H9 (cell line): ENCODE measurements around the gene HMX1. TPM values are rescaled to one million over a fixed set of nuclear protein-coding genes. Genes with fewer than 3 reads are reported as not detected.

ENCODE experiments used
- DNase-seq: peaks from one replicate; pipeline ENCODE4 v3.0.0-alpha.2; 2017
- H2AFZ ChIP-seq: one replicate; pipeline ENCODE4 v1.6.1; 2013; ENCODE audit warnings: mild to moderate bottlenecking, low read length, control low read depth, moderate library complexity
- H2AK5ac ChIP-seq: 2 replicates; pipeline ENCODE4 v1.6.1; 2013; ENCODE audit warnings: low read length, control low read depth, mixed read lengths; ENCODE audit not compliant: insufficient read length
- H2BK120ac ChIP-seq: one replicate; pipeline ENCODE4 v1.6.1; 2013; ENCODE audit warnings: low read depth, mild to moderate bottlenecking, low read length, control low read depth, inconsistent platforms; ENCODE audit not compliant: poor library complexity, severe bottlenecking
- H2BK12ac ChIP-seq: 2 replicates; pipeline ENCODE4 v1.6.1; 2013; ENCODE audit warnings: low read length, control low read depth, mixed read lengths, low read depth; ENCODE audit not compliant: insufficient read length
- H2BK15ac ChIP-seq: 2 replicates; pipeline ENCODE4 v1.6.1; 2013; ENCODE audit warnings: low read depth, low read length, control low read depth
- H2BK20ac ChIP-seq: one replicate; pipeline ENCODE4 v1.6.1; 2013; ENCODE audit warnings: low read depth, mild to moderate bottlenecking, low read length, control low read depth, inconsistent platforms; ENCODE audit not compliant: poor library complexity, severe bottlenecking
- H2BK5ac ChIP-seq: 2 replicates; pipeline ENCODE4 v1.6.1; 2013; ENCODE audit warnings: low read length, control low read depth, mixed read lengths; ENCODE audit not compliant: insufficient read length
- H3K14ac ChIP-seq: 2 replicates; pipeline ENCODE4 v1.6.1; 2013; ENCODE audit warnings: low read length, control low read depth; ENCODE audit not compliant: insufficient read depth
- H3K18ac ChIP-seq: 2 replicates; pipeline ENCODE4 v1.6.1; 2013; ENCODE audit warnings: low read depth, mild to moderate bottlenecking, mixed read lengths, low read length, control low read depth; ENCODE audit not compliant: insufficient read length
- H3K23ac ChIP-seq: 2 replicates; pipeline ENCODE4 v1.6.1; 2013; ENCODE audit warnings: low read length, control low read depth, mixed read lengths, low read depth; ENCODE audit not compliant: insufficient read length
- H3K23me2 ChIP-seq: 2 replicates; pipeline ENCODE4 v1.6.1; 2013; ENCODE audit warnings: low read depth, mild to moderate bottlenecking, mixed read lengths, low read length, control low read depth; ENCODE audit not compliant: insufficient read length, poor library complexity, severe bottlenecking
- H3K27ac ChIP-seq: 2 replicates; pipeline ENCODE4 v1.5.1; 2013; ENCODE audit warnings: low read length, control low read depth, mixed read lengths, low read depth; ENCODE audit not compliant: insufficient read length
- H3K27me3 ChIP-seq: 2 replicates; pipeline ENCODE4 v1.6.1; 2013; ENCODE audit warnings: low read length, control low read depth, inconsistent platforms; ENCODE audit not compliant: insufficient read depth
- H3K4ac ChIP-seq: 2 replicates; pipeline ENCODE4 v1.6.1; 2013; ENCODE audit warnings: low read depth, mild to moderate bottlenecking, control low read depth, inconsistent platforms, low read length, moderate library complexity
- H3K4me1 ChIP-seq: 2 replicates; pipeline ENCODE4 v1.6.1; 2013; ENCODE audit warnings: low read length, control low read depth, inconsistent platforms; ENCODE audit not compliant: insufficient read depth
- H3K4me2 ChIP-seq: 2 replicates; pipeline ENCODE4 v1.6.1; 2013; ENCODE audit warnings: low read length, control low read depth, mixed read lengths; ENCODE audit not compliant: insufficient read length, insufficient read depth
- H3K56ac ChIP-seq: 2 replicates; pipeline ENCODE4 v1.6.1; 2013; ENCODE audit warnings: low read depth, mild to moderate bottlenecking, mixed read lengths, low read length, control low read depth; ENCODE audit not compliant: insufficient read length
- H3K79me1 ChIP-seq: 2 replicates; pipeline ENCODE4 v1.6.1; 2013; ENCODE audit warnings: low read depth, mild to moderate bottlenecking, moderate library complexity, low read length, control low read depth, inconsistent platforms; ENCODE audit not compliant: insufficient read depth, poor library complexity, severe bottlenecking
- H3K79me2 ChIP-seq: 2 replicates; pipeline ENCODE4 v1.6.1; 2013; ENCODE audit warnings: low read length, control low read depth, inconsistent platforms; ENCODE audit not compliant: insufficient read depth
- H3K9ac ChIP-seq: 2 replicates; pipeline ENCODE4 v1.6.1; 2013; ENCODE audit warnings: low read length, control low read depth, mixed read lengths; ENCODE audit not compliant: insufficient read length; ENCODE audit errors: extremely low read depth
- H3K9me3 ChIP-seq: one replicate; pipeline ENCODE4 v1.6.1; 2013; ENCODE audit warnings: low read depth, low read length, inconsistent platforms; ENCODE audit not compliant: control insufficient read depth
- H3T11ph ChIP-seq: one replicate; pipeline ENCODE4 v1.6.1; 2013; ENCODE audit warnings: mild to moderate bottlenecking, low read length, control low read depth, inconsistent platforms
- H4K20me1 ChIP-seq: one replicate; pipeline ENCODE4 v1.6.1; 2013; ENCODE audit not compliant: control insufficient read depth, insufficient read length, insufficient read depth
- H4K5ac ChIP-seq: 2 replicates; pipeline ENCODE4 v1.6.1; 2013; ENCODE audit warnings: low read depth, mild to moderate bottlenecking, mixed read lengths, low read length, control low read depth; ENCODE audit not compliant: insufficient read length
- H4K8ac ChIP-seq: replicated peaks from 2 replicates; pipeline ENCODE4 v1.6.1; 2013; ENCODE audit warnings: low read length, control low read depth, mixed read lengths, low read depth; ENCODE audit not compliant: insufficient read length
- H4K91ac ChIP-seq: 2 replicates; pipeline ENCODE4 v1.6.1; 2013; ENCODE audit warnings: low read depth, mild to moderate bottlenecking, moderate library complexity, mixed read lengths, low read length, control low read depth; ENCODE audit not compliant: insufficient read length
- H3K27ac Mint-ChIP-seq, 3 experiments: 2 replicates in 2 of 3; 3 replicates in 1 of 3; pipeline ENCODE4 v1.8.0; 2020 to 2021; ENCODE audit warnings: mixed read lengths in 3 of 3, mild to moderate bottlenecking in 1 of 3, moderate library complexity in 1 of 3
- H3K27me3 Mint-ChIP-seq: 2 replicates; pipeline ENCODE4 v1.8.0; 2021; ENCODE audit warnings: low read depth, mild to moderate bottlenecking, moderate library complexity, mixed read lengths
- H3K36me3 Mint-ChIP-seq, 3 experiments: 2 replicates in 2 of 3; 3 replicates in 1 of 3; pipeline ENCODE4 v1.8.0; 2020 to 2021; ENCODE audit warnings: low read depth in 3 of 3, mixed read lengths in 3 of 3; ENCODE audit not compliant: insufficient read depth in 1 of 3
- H3K4me1 Mint-ChIP-seq, 2 experiments: 2 replicates each; pipeline ENCODE4 v1.8.0; 2020; ENCODE audit warnings: mixed read lengths in 2 of 2
- H3K4me3 Mint-ChIP-seq, 2 experiments: 2 replicates in 1 of 2; 3 replicates in 1 of 2; pipeline ENCODE4 v1.8.0; 2020 to 2021; ENCODE audit warnings: mild to moderate bottlenecking in 2 of 2, mixed read lengths in 2 of 2, moderate library complexity in 1 of 2
- H3K9me3 Mint-ChIP-seq, 2 experiments: 2 replicates in 1 of 2; 3 replicates in 1 of 2; pipeline ENCODE4 v1.8.0; 2020; ENCODE audit warnings: mild to moderate bottlenecking in 2 of 2, mixed read lengths in 2 of 2, moderate library complexity in 1 of 2
- WGBS: extraction: QIAGEN DNeasy Blood & Tissue Kit; methylation state at CpG from one replicate; pipeline ENCODE4 v1.1.7; 2013; ENCODE audit warnings: missing lambda C conversion rate, low lambda C conversion rate, mixed read lengths; ENCODE audit not compliant: insufficient read length; ENCODE audit errors: extremely low coverage; 5-methylcytosine and 5-hydroxymethylcytosine counted together
- total RNA-seq: library from RNA; stranded (reverse); gene quantifications from 2 replicates; pipeline ENCODE4 v1.2.1, GENCODE V29; 2021
- TF ChIP-seq, protein P1 (sequence below): fragments of 200-600 bp; sonication (generic); conservative IDR thresholded peaks from 3 replicates; pipeline ENCODE4 v1.8.0; 2021; ENCODE audit warnings: antibody characterized with exemption, mild to moderate bottlenecking

The HMX1 gene
- total RNA-seq, 1 experiment from 2014 or later: 0.26 TPM

GRCh38 chr4:8891646-8892555 is 20.3 kb upstream of the HMX1 start:
- H3K56ac ChIP-seq: no peak overlapping the region
- no peak overlapping the region for H2BK15ac ChIP-seq
- H3K4ac ChIP-seq: no peak overlapping the region
- TF ChIP-seq, protein P1, sequence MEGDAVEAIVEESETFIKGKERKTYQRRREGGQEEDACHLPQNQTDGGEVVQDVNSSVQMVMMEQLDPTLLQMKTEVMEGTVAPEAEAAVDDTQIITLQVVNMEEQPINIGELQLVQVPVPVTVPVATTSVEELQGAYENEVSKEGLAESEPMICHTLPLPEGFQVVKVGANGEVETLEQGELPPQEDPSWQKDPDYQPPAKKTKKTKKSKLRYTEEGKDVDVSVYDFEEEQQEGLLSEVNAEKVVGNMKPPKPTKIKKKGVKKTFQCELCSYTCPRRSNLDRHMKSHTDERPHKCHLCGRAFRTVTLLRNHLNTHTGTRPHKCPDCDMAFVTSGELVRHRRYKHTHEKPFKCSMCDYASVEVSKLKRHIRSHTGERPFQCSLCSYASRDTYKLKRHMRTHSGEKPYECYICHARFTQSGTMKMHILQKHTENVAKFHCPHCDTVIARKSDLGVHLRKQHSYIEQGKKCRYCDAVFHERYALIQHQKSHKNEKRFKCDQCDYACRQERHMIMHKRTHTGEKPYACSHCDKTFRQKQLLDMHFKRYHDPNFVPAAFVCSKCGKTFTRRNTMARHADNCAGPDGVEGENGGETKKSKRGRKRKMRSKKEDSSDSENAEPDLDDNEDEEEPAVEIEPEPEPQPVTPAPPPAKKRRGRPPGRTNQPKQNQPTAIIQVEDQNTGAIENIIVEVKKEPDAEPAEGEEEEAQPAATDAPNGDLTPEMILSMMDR: no peak
- no CpG with 5 or more reads among the region's 72 CpGs for WGBS
- H2BK5ac ChIP-seq: no peak overlapping the region
- peak; percentile 60 for DNase-seq
- H2BK120ac ChIP-seq: no peak overlapping the region
- Mint-ChIP-seq H3K4me1 (peaks cover 10 to 36% of the 10 kb centered on the region in 2 experiments), H3K36me3 (peaks cover 0 to 3% (median 0%) of the 10 kb centered on the region in 3 experiments; a peak in 1 of 7 replicates), H3K27ac (no peak overlapping the region; a peak in 2 of 7 replicates), H3K4me3 (peak overlapping the region; percentile 12 to 73; a peak in 4 of 5 replicates), H3K9me3 (peaks cover 0 to 4% of the 10 kb centered on the region in 2 experiments; a peak in 2 of 5 replicates), H3K27me3 (peaks cover 99% of the 10 kb centered on the region)
- H3K9ac ChIP-seq: no peak overlapping the region
- H3K4me2 ChIP-seq: peak overlapping the region; percentile 26
- H3K18ac ChIP-seq: peak overlapping the region; percentile 56
- no peaks in the 10 kb centered on the region for H3K79me1 ChIP-seq
- no peak overlapping the region for H2BK12ac ChIP-seq
- no peak overlapping the region for H3T11ph ChIP-seq
- H4K8ac ChIP-seq: no peak overlapping the region
- no peak overlapping the region for H3K23ac ChIP-seq
- no peaks in the 10 kb centered on the region for H4K20me1 ChIP-seq
- no peak overlapping the region for H4K91ac ChIP-seq
- no peak overlapping the region for H2AK5ac ChIP-seq
- peaks cover 6% of the 10 kb centered on the region for H3K23me2 ChIP-seq
- H4K5ac ChIP-seq: no peak overlapping the region
- no peak overlapping the region for H3K27ac ChIP-seq
- H3K4me1 ChIP-seq: peaks cover 5% of the 10 kb centered on the region; the same call in 1 of the 2 replicates
- H3K9me3 ChIP-seq: no peaks in the 10 kb centered on the region
- H2AFZ ChIP-seq: no peak overlapping the region
- H3K27me3 ChIP-seq: peaks cover 80% of the 10 kb centered on the region
- H2BK20ac ChIP-seq: no peak overlapping the region
- no peaks in the 10 kb centered on the region for H3K79me2 ChIP-seq
- peak overlapping the region; percentile 25; the same call in 1 of the 2 replicates for H3K14ac ChIP-seq
